ENCODE measurements around the gene NUP50. TPM values are rescaled to one million over a fixed set of nuclear protein-coding genes. Genes with fewer than 3 reads are reported as not detected.

NUP50 gene
- total RNA-seq, 1 donor from 2014 or later: 168 TPM

GRCh38 chr22:45194686-45195085 is 31.0 kb downstream of the NUP50 start:
- H3K9me3 Mint-ChIP-seq: no peaks in the 10 kb centered on the region
- no peak overlapping the region for H3K27ac Mint-ChIP-seq
- H3K4me1 Mint-ChIP-seq: no peaks in the 10 kb centered on the region
- no peaks in the 10 kb centered on the region for H3K27me3 Mint-ChIP-seq
- no peak overlapping the region for H3K4me3 Mint-ChIP-seq
- no peak for DNase-seq
- peaks cover 2% of the 10 kb centered on the region for H3K36me3 Mint-ChIP-seq (ENCODE audit: low read depth)
- intact Hi-C loops (cut with micrococcal nuclease): no loop called here

- Mint-ChIP-seq H3K4me1 (no peaks in the 10 kb centered on the region), H3K4me3 (no peak overlapping the region), H3K36me3 (ENCODE audit: low read depth) (peaks cover 2% of the 10 kb centered on the region), H3K27ac (no peak overlapping the region), H3K9me3 (no peaks in the 10 kb centered on the region), H3K27me3 (no peaks in the 10 kb centered on the region)
- no peak for DNase-seq
- intact Hi-C loops (cut with micrococcal nuclease): no loop called here
These were observed 31.9 kb downstream of the NUP50 start for GRCh38 chr22:45195616-45196015.

- no peaks in the 10 kb centered on the region for H3K9me3 Mint-ChIP-seq
- H3K27ac Mint-ChIP-seq: no peak overlapping the region
- intact Hi-C loops (cut with micrococcal nuclease): no loop called here
- no peaks in the 10 kb centered on the region for H3K4me1 Mint-ChIP-seq
- no peaks in the 10 kb centered on the region for H3K27me3 Mint-ChIP-seq
- no peak overlapping the region for H3K4me3 Mint-ChIP-seq
- H3K36me3 Mint-ChIP-seq (ENCODE audit: low read depth): peaks cover 2% of the 10 kb centered on the region
- no peak for DNase-seq
These were observed 32.6 kb downstream of the NUP50 start for GRCh38 chr22:45196308-45196707.

GRCh38 chr22:45196926-45197605 is 33.3 kb downstream of the NUP50 start:
- Mint-ChIP-seq H3K36me3 (ENCODE audit: low read depth) (peaks cover 2% of the 10 kb centered on the region), H3K9me3 (no peaks in the 10 kb centered on the region), H3K27me3 (no peaks in the 10 kb centered on the region), H3K27ac (no peak overlapping the region), H3K4me3 (no peak overlapping the region), H3K4me1 (no peaks in the 10 kb centered on the region)
- DNase-seq: no peak
- intact Hi-C loops (cut with micrococcal nuclease): no loop called here

- DNase-seq: no peak
- intact Hi-C loops (cut with micrococcal nuclease): no loop called here
- Mint-ChIP-seq H3K9me3 (no peaks in the 10 kb centered on the region), H3K27ac (no peak overlapping the region), H3K4me1 (no peaks in the 10 kb centered on the region), H3K27me3 (no peaks in the 10 kb centered on the region), H3K36me3 (ENCODE audit: low read depth) (peaks cover 2% of the 10 kb centered on the region), H3K4me3 (no peak overlapping the region)
These were observed 34.1 kb downstream of the NUP50 start for GRCh38 chr22:45197606-45198462.

- no peak overlapping the region for H3K4me3 Mint-ChIP-seq
- peaks cover 2% of the 10 kb centered on the region for H3K36me3 Mint-ChIP-seq (ENCODE audit: low read depth)
- H3K27ac Mint-ChIP-seq: no peak overlapping the region
- no peak for DNase-seq
- intact Hi-C loops (cut with micrococcal nuclease): no loop called here
- no peaks in the 10 kb centered on the region for H3K4me1 Mint-ChIP-seq
- H3K27me3 Mint-ChIP-seq: no peaks in the 10 kb centered on the region
- H3K9me3 Mint-ChIP-seq: no peaks in the 10 kb centered on the region
These were observed 34.7 kb downstream of the NUP50 start for GRCh38 chr22:45198463-45198795.

- H3K27ac Mint-ChIP-seq: no peak overlapping the region
- no peaks in the 10 kb centered on the region for H3K4me1 Mint-ChIP-seq
These were observed 36.0 kb downstream of the NUP50 start for GRCh38 chr22:45199723-45200122.

GRCh38 chr22:45200230-45200629 is 36.5 kb downstream of the NUP50 start:
- no peak overlapping the region for H3K4me3 Mint-ChIP-seq
- H3K27me3 Mint-ChIP-seq: no peaks in the 10 kb centered on the region
- intact Hi-C loops (cut with micrococcal nuclease): no loop called here
- no peak for DNase-seq
- no peaks in the 10 kb centered on the region for H3K9me3 Mint-ChIP-seq
- no peaks in the 10 kb centered on the region for H3K4me1 Mint-ChIP-seq
- H3K27ac Mint-ChIP-seq: no peak overlapping the region
- peaks cover 2% of the 10 kb centered on the region for H3K36me3 Mint-ChIP-seq (ENCODE audit: low read depth)

More at GRCh38 chr22:45199723-45200122, 36.0 kb downstream of the NUP50 start:
- Mint-ChIP-seq H3K27me3 (no peaks in the 10 kb centered on the region), H3K9me3 (no peaks in the 10 kb centered on the region), H3K4me3 (no peak overlapping the region), H3K36me3 (ENCODE audit: low read depth) (peaks cover 2% of the 10 kb centered on the region)
- intact Hi-C loops (cut with micrococcal nuclease): no loop called here
- DNase-seq: no peak

- peaks cover 2% of the 10 kb centered on the region for H3K36me3 Mint-ChIP-seq (ENCODE audit: low read depth)
- H3K4me1 Mint-ChIP-seq: no peaks in the 10 kb centered on the region
- no peak overlapping the region for H3K4me3 Mint-ChIP-seq
- no peaks in the 10 kb centered on the region for H3K27me3 Mint-ChIP-seq
- no peaks in the 10 kb centered on the region for H3K9me3 Mint-ChIP-seq
- DNase-seq: no peak
- no peak overlapping the region for H3K27ac Mint-ChIP-seq
- intact Hi-C loops (cut with micrococcal nuclease): no loop called here
These were observed 37.3 kb downstream of the NUP50 start for GRCh38 chr22:45200860-45201511.

GRCh38 chr22:45201678-45202332 is 38.1 kb downstream of the NUP50 start:
- intact Hi-C loops (cut with micrococcal nuclease): no loop called here
- Mint-ChIP-seq H3K4me1 (no peaks in the 10 kb centered on the region), H3K4me3 (no peak overlapping the region), H3K9me3 (no peaks in the 10 kb centered on the region), H3K36me3 (ENCODE audit: low read depth) (peaks cover 2% of the 10 kb centered on the region), H3K27me3 (no peaks in the 10 kb centered on the region), H3K27ac (no peak overlapping the region)
- no peak for DNase-seq

GRCh38 chr22:45202333-45203149 is 38.8 kb downstream of the NUP50 start:
- Mint-ChIP-seq H3K36me3 (ENCODE audit: low read depth) (peaks cover 2% of the 10 kb centered on the region), H3K4me1 (no peaks in the 10 kb centered on the region), H3K27me3 (no peaks in the 10 kb centered on the region), H3K9me3 (no peaks in the 10 kb centered on the region), H3K27ac (no peak overlapping the region), H3K4me3 (no peak overlapping the region)
- no peak for DNase-seq
- intact Hi-C loops (cut with micrococcal nuclease): no loop called here

- no peaks in the 10 kb centered on the region for H3K9me3 Mint-ChIP-seq
- no peaks in the 10 kb centered on the region for H3K27me3 Mint-ChIP-seq
- no peak overlapping the region for H3K27ac Mint-ChIP-seq
- no peaks in the 10 kb centered on the region for H3K36me3 Mint-ChIP-seq (ENCODE audit: low read depth)
- H3K4me1 Mint-ChIP-seq: no peaks in the 10 kb centered on the region
- H3K4me3 Mint-ChIP-seq: no peak overlapping the region
- intact Hi-C loops (cut with micrococcal nuclease): no loop called here
- DNase-seq: no peak
These were observed 39.6 kb downstream of the NUP50 start for GRCh38 chr22:45203150-45203951.

- Mint-ChIP-seq H3K27ac (no peak overlapping the region), H3K4me3 (no peak overlapping the region), H3K4me1 (no peaks in the 10 kb centered on the region), H3K27me3 (no peaks in the 10 kb centered on the region), H3K9me3 (no peaks in the 10 kb centered on the region), H3K36me3 (ENCODE audit: low read depth) (no peaks in the 10 kb centered on the region)
- DNase-seq: no peak
- intact Hi-C loops (cut with micrococcal nuclease): no loop called here
These were observed 40.5 kb downstream of the NUP50 start for GRCh38 chr22:45204241-45204640.
